Smooth muscle cell of trachea (primary cell): ENCODE measurements around the gene CD1B. TPM values are rescaled to one million over a fixed set of nuclear protein-coding genes. Genes with fewer than 3 reads are reported as not detected.

Experiments
- total RNA-seq: library from RNA; depleted of rRNA; stranded (reverse); fragments of >200 nt; gene quantifications from 2 replicates; pipeline ENCODE4 v1.2.1, GENCODE V29; 2014

Gene CD1B
- not detected in 2 replicates for total RNA-seq

DNA sequence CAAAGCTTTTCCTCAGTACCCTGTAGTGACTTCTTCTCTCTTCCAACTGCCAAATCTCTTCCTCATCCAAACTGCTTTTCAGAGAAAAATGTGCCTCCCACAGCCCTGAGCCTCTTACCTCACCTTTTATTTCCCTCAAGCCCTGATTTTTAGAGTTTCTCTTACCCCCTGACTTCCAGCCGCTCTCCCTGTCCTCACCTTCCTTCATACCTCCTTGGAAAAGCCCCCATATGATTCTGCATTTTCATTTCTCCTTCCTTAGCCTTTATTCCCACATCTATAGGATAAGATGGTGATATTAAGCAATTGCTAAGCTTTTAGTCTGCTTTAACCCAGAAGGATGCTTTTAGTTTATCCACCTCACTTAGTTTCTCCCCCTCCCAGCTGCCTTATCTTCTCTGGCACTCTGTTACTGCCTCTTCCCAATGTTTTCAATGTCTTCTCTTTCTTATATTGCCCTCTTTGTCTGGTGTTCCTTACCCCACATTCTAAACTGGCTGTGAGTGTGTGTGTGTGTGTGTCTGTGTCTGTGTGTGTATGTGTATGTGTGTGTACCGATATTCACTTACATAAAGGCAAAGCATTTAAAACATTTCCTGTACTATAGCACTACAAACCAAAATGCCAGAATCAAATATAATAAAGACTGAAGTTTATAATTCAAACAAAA, at the start of gene CD1B:
TSS of gene CD1B (minus strand) at position 51 of the 670 bp plus-strand sequence. CDS start 108 bp downstream, outside the sequence.

DNA sequence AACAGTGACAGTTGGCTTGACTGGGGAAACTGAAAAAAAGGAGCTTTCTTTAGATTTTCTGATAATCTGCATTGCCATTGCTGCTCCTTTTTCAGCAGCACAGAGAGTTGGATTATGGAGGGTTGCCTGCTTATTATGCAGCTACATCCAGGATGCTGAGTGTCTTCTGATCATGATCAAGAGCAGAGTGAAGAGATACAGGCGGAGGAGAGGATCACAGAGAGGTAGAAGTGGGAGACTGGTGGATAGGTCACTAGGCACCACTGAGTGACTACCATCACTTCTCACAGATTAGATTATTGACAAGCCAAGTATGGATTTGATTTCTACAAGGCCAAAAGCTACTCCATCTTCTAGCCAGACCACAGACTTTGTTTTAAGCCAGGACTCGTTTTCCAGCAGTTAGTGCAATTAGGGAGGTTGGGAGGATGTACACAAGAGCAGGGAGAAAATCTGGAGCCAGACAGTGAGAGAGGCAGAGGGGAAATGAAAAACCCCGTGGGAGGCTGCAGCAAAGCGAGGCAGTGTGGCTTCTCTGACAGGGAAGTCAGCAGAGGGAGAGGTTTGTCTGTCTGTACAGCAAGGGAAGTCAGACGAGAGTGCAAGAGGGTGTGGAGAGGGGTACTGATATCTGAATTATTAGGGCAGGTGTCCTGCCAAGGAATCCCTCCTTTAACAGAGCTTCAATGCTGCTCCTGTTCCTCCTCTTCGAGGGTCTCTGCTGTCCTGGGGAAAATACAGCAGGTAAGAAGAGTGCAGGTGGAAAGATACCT, 22.2 kb upstream of the CD1B start, which contains the start of gene CD1E:
TSS of gene CD1E (plus strand) at position 592 of the 773 bp plus-strand sequence. CDS start at position 687, 95 bp downstream.

DNA sequence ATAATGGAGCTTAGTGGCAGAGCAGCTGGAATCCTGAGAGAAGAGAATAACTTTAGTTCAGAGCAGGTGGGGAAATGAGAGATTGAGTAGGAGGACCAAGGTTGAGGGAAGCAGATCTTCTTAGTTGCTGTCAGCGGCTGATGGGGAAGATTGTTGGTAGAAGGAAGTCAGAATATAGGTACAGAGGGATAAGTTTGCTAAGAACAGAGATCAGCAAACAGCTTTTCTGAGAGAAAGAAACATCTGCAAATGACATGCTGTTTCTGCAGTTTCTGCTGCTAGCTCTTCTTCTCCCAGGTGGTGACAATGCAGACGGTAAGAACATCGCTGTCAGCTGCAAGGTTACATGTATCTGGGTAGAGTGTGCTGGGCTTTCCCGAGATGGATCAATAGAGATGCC, 41.5 kb downstream of the CD1B start, which contains the start of gene CD1C:
TSS of gene CD1C (plus strand) at position 113 of the 400 bp plus-strand sequence. CDS start at position 255, 142 bp downstream.

Other genes starting within 250 kb of the CD1B start
- gene CD1D, start 150.6 kb downstream of the CD1B start, total RNA-seq = 0.50 TPM in 1 of 2 replicates, not detected in the other
- gene CD1A, start 77.1 kb downstream of the CD1B start, total RNA-seq = not detected in 2 replicates
- not detected in 2 replicates for gene CD1C, start 41.6 kb downstream of the CD1B start, total RNA-seq
- gene CD1E, start 22.4 kb upstream of the CD1B start, total RNA-seq = not detected in 2 replicates
- not detected in 2 replicates for gene OR10T2, start 67.9 kb upstream of the CD1B start, total RNA-seq
- gene OR10K2, start 94.7 kb upstream of the CD1B start, total RNA-seq = not detected in 2 replicates
- not detected in 2 replicates for gene OR10K1, start 130.3 kb upstream of the CD1B start, total RNA-seq
- gene OR10R2, start 140.7 kb upstream of the CD1B start, total RNA-seq = not detected in 2 replicates
- gene OR6Y1, start 222.9 kb upstream of the CD1B start, total RNA-seq = not detected in 2 replicates
- not detected in 2 replicates for gene OR6P1, start 239.0 kb upstream of the CD1B start, total RNA-seq
- not detected in 2 replicates for gene OR10X1, start 248.4 kb upstream of the CD1B start, total RNA-seq